K562 (cell line): ENCODE data around the gene ROBO1. TPM values are rescaled to one million over a fixed set of nuclear protein-coding genes. Genes with fewer than 3 reads are reported as not detected.

Experiments
- ATAC-seq: fragments of 200-7000 bp; cut with Tn5 transposase; 3 replicates; pipeline ENCODE4 v1.9.1; 2020; ENCODE audit warnings: moderate library complexity
- BruUV-seq: library from RNA; stranded (reverse); fragments of 400-500 nt; replicated peaks from 2 replicates; lab custom pipeline; 2021; lab: Mats Ljungman, UMichigan
- CTCF ChIA-PET: fragments of 300-600 bp; formaldehyde crosslinking; extraction: SDS; loops from one replicate; lab custom pipeline; 2021; ENCODE audit warnings: low intra/inter-chr PET ratio; lab: Yijun Ruan, JAX
- POLR2A ChIA-PET: fragments of 300-600, 350-650 bp; sonication (Branson Sonifier 250); formaldehyde crosslinking; extraction: SDS; loops from one replicate; lab custom pipeline; 2021; ENCODE audit warnings: antibody characterized with exemption, inconsistent platforms; lab: Yijun Ruan, JAX
- DNase-seq, 4 experiments: peaks; one replicate each; pipeline versions ENCODE4 v3.0.0 to v3.0.0-alpha.2; 2011 to 2018; ENCODE audit warnings: low spot score in 3 of 4, mixed read lengths in 3 of 4; ENCODE audit errors: extremely low read depth in 1 of 4
- FAIRE-seq: peaks from 2 replicates; lab custom pipeline; 2011; peaks lifted over from hg19 to GRCh38; lab: Jason Lieb, UNC
- H2AFZ ChIP-seq: 2 replicates; pipeline ENCODE4 v1.6.0; 2011; ENCODE audit warnings: low read depth, low read length, control low read depth, inconsistent platforms
- H3K27ac ChIP-seq: fragments of 200-600 bp; 3 replicates; pipeline ENCODE4 v1.8.0; 2011; ENCODE audit warnings: low read depth, mild to moderate bottlenecking, control low read depth, inconsistent platforms, low read length, moderate library complexity, mixed read lengths; ENCODE audit errors: extremely low read depth
- H3K27me3 ChIP-seq, 2 experiments: fragments of 300-600 bp in 1 of 2; 2 replicates in 1 of 2; 3 replicates in 1 of 2; pipeline versions ENCODE4 v1.6.0 to v1.8.0; 2011; ENCODE audit warnings: inconsistent platforms in 2 of 2, low read length in 2 of 2, mild to moderate bottlenecking in 1 of 2, mixed read lengths in 1 of 2, moderate library complexity in 1 of 2; ENCODE audit not compliant: control insufficient read depth in 2 of 2, insufficient read depth in 2 of 2
- H3K36me3 ChIP-seq: fragments of 300-600 bp; 3 replicates; pipeline ENCODE4 v1.8.0; 2011; ENCODE audit warnings: mild to moderate bottlenecking, low read length, inconsistent platforms; ENCODE audit not compliant: control insufficient read depth, insufficient read depth
- H3K4me1 ChIP-seq, 2 experiments: fragments of 200-600 bp in 1 of 2; replicated peaks in 1 of 2; 2 replicates in 1 of 2; 3 replicates in 1 of 2; pipeline versions ENCODE4 v1.5.1 to v1.8.0; 2011; ENCODE audit warnings: inconsistent platforms in 2 of 2, low read length in 2 of 2, mild to moderate bottlenecking in 1 of 2, mixed read lengths in 1 of 2, moderate library complexity in 1 of 2; ENCODE audit not compliant: control insufficient read depth in 2 of 2, insufficient read depth in 2 of 2
- H3K4me2 ChIP-seq: 2 replicates; pipeline ENCODE4 v1.6.1; 2011; ENCODE audit warnings: low read length, control low read depth, inconsistent platforms, mixed read lengths; ENCODE audit not compliant: insufficient read depth
- H3K4me3 ChIP-seq: fragments of 200-600 bp; sonication (generic), shearing (Covaris generic); 2 replicates; pipeline ENCODE4 v1.5.1; 2016; ENCODE audit warnings: control low read depth, inconsistent platforms
- H3K79me2 ChIP-seq: fragments of 200-600 bp; 3 replicates; pipeline ENCODE4 v1.8.0; 2011; ENCODE audit warnings: low read length, inconsistent platforms; ENCODE audit not compliant: control insufficient read depth, insufficient read depth
- H3K9ac ChIP-seq, 2 experiments: 2 replicates each; pipeline versions ENCODE4 v1.6.0 to v1.6.1; 2011; ENCODE audit warnings: low read depth in 2 of 2, low read length in 2 of 2, control low read depth in 1 of 2, inconsistent platforms in 1 of 2, mild to moderate bottlenecking in 1 of 2, mixed read lengths in 1 of 2; ENCODE audit not compliant: insufficient read depth in 1 of 2
- H3K9me1 ChIP-seq: one replicate; pipeline ENCODE4 v1.6.0; 2011; ENCODE audit warnings: inconsistent platforms, mild to moderate bottlenecking, low read length, moderate library complexity; ENCODE audit not compliant: control insufficient read depth, insufficient read depth
- H3K9me3 ChIP-seq: replicated peaks from 2 replicates; pipeline ENCODE4 v1.5.1; 2011; ENCODE audit warnings: low read depth, low read length, inconsistent platforms; ENCODE audit not compliant: control insufficient read depth, insufficient read depth
- H4K20me1 ChIP-seq: replicated peaks from 2 replicates; pipeline ENCODE4 v1.6.1; 2011; ENCODE audit warnings: low read length, inconsistent platforms, mixed read lengths; ENCODE audit not compliant: control insufficient read depth, insufficient read depth
- ELF2 ChIP-seq: fragments of 250-450 bp; sonication (Bioruptor Pico); IDR thresholded peaks from 2 replicates; pipeline ENCODE4 v1.5.0; 2021; ENCODE audit warnings: mild to moderate bottlenecking
- ETV5 ChIP-seq: sonication (generic); formaldehyde crosslinking; IDR thresholded peaks from 2 replicates; pipeline ENCODE4 v1.4.0; 2020; ENCODE audit warnings: low read depth, mild to moderate bottlenecking, missing genetic modification reagents
- FOXJ2 ChIP-seq: fragments of 200-800 bp; sonication (Bioruptor generic); IDR thresholded peaks from 2 replicates; pipeline ENCODE4 v1.6.1; 2016; ENCODE audit warnings: missing genetic modification characterization, missing compliant biosample characterization
- HEY1 ChIP-seq: fragments of 250-450 bp; sonication (Bioruptor Pico); IDR thresholded peaks from 2 replicates; pipeline ENCODE4 v1.5.0; 2020; ENCODE audit warnings: mild to moderate bottlenecking, moderate library complexity, borderline replicate concordance
- LARP7 ChIP-seq: fragments of 450-650 bp; IDR thresholded peaks from 2 replicates; pipeline ENCODE4 v1.6.1; 2016
- RBM15 ChIP-seq: fragments of 200-400 bp; formaldehyde crosslinking; IDR thresholded peaks from 2 replicates; pipeline ENCODE4 v1.6.1; 2018; ENCODE audit warnings: mild to moderate bottlenecking, low read length, moderate library complexity; ENCODE audit not compliant: insufficient read depth
- ZNF174 ChIP-seq: fragments of 250-450 bp; sonication (Bioruptor Pico); IDR thresholded peaks from 2 replicates; pipeline ENCODE4 v1.4.0; 2020; ENCODE audit warnings: mild to moderate bottlenecking
- ZNF3 ChIP-seq: fragments of 250-450 bp; sonication (Bioruptor Pico); IDR thresholded peaks from 2 replicates; pipeline ENCODE4 v1.5.0; 2021; ENCODE audit warnings: mild to moderate bottlenecking, moderate library complexity
- ZNF408 ChIP-seq: fragments of 250-450 bp; sonication (Bioruptor Pico); IDR thresholded peaks from 2 replicates; pipeline ENCODE4 v1.4.0; 2020; ENCODE audit warnings: low read depth, mild to moderate bottlenecking, moderate library complexity
- ZNF699 ChIP-seq: fragments of 250-450 bp; sonication (Bioruptor Pico); IDR thresholded peaks from 2 replicates; pipeline ENCODE4 v1.8.0; 2021; ENCODE audit warnings: mild to moderate bottlenecking, moderate library complexity; ENCODE audit not compliant: insufficient replicate concordance
- ZSCAN32 ChIP-seq: fragments of 450-650 bp; formaldehyde crosslinking; IDR thresholded peaks from 2 replicates; pipeline ENCODE4 v1.4.0; 2020; ENCODE audit warnings: mild to moderate bottlenecking, moderate library complexity
- WGBS: fragments of 100-300 bp; shearing (Covaris generic); methylation state at CpG from one replicate; pipeline ENCODE4 v1.1.6; 2016; ENCODE audit warnings: low coverage, mixed read lengths; ENCODE audit not compliant: insufficient coverage; ENCODE audit errors: missing lambda C conversion rate; 5-methylcytosine and 5-hydroxymethylcytosine counted together
- in situ Hi-C: fragments of 300-500 bp; cut with MboI; formaldehyde crosslinking; loops from 4 replicates; pipeline ENCODE4 v1.15.0; 2018; ENCODE audit warnings: inconsistent platforms, mixed read lengths
- intact Hi-C: fragments of 100-400 bp; cut with micrococcal nuclease; formaldehyde crosslinking; loops from 2 replicates; pipeline ENCODE4 v1.14.2; 2022
- polyA plus RNA-seq, 8 experiments: library from polyadenylated mRNA; depleted of rRNA in 4 of 8; stranded (reverse) in 5 of 8; unstranded in 3 of 8; fragments of >200 nt; fragmentation: Nextera tagmentation in 2 of 8; fragmentation: Illumina TruSeq in 1 of 8; extraction: Ambion mirVana in 2 of 8; extraction: Trizol in 1 of 8; gene quantifications; 2 replicates each; pipeline versions ENCODE4 v1.2.1 to v1.2.3, GENCODE V29; 2011 to 2014; ENCODE audit warnings: inconsistent platforms in 1 of 8, missing spikeins in 1 of 8
- total RNA-seq, 7 experiments: library from RNA; depleted of rRNA in 6 of 7; stranded (reverse); fragments of >200 nt in 6 of 7; fragmentation: Illumina TruSeq in 2 of 7; extraction: Trizol in 2 of 7; gene quantifications; 2 replicates each; pipeline versions ENCODE4 v1.2.1 to v1.2.3, GENCODE V29; 2011 to 2021; ENCODE audit warnings: low replicate concordance in 1 of 7
- TF ChIP-seq, protein P1 (sequence below), 2 experiments: fragments of 450-650 bp; IDR thresholded peaks; 2 replicates each; pipeline ENCODE4 v1.6.1; 2016
- TF ChIP-seq, protein P2 (sequence below): fragments of 450-650 bp; formaldehyde crosslinking; IDR thresholded peaks from 2 replicates; pipeline ENCODE4 v1.4.0; 2022; ENCODE audit warnings: mild to moderate bottlenecking, moderate library complexity
- TF ChIP-seq, protein P3 (sequence below): sonication (generic); formaldehyde crosslinking; IDR thresholded peaks from 2 replicates; pipeline ENCODE4 v1.8.1; 2022; ENCODE audit warnings: missing genetic modification reagents
- TF ChIP-seq, protein P4 (sequence below): fragments of 250-450 bp; sonication (Bioruptor Pico); IDR thresholded peaks from 2 replicates; pipeline ENCODE4 v1.4.0; 2020; ENCODE audit warnings: mild to moderate bottlenecking, moderate library complexity

ROBO1 gene
- total and polyA plus RNA-seq, 9 of the 15 experiments (the other 6 are each of a cell fraction or from before 2014, with no cell fraction given): 0.01 to 0.53 (median 0.17) TPM; not detected in 5

DNA sequence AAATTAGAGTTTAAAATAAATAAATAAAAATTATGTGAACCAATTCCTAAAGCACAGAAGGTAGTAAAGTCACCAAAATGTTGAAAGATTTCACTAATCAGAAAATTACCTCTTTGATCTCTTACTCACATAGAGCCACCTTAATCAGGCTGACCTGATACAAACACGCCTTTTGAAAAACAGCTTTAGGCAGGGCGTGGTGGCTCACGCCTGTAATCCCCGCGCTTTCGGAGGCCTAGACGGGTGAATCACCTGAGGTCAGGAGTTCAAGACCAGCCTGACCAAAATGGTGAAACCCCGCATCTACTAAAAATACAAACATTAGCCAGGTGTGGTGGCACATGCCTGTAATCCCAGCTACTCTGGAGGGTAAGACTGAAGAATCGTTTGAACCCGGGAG is 1197.3 kb downstream of the ROBO1 start (continued):
- TF ChIP-seq, protein P1, sequence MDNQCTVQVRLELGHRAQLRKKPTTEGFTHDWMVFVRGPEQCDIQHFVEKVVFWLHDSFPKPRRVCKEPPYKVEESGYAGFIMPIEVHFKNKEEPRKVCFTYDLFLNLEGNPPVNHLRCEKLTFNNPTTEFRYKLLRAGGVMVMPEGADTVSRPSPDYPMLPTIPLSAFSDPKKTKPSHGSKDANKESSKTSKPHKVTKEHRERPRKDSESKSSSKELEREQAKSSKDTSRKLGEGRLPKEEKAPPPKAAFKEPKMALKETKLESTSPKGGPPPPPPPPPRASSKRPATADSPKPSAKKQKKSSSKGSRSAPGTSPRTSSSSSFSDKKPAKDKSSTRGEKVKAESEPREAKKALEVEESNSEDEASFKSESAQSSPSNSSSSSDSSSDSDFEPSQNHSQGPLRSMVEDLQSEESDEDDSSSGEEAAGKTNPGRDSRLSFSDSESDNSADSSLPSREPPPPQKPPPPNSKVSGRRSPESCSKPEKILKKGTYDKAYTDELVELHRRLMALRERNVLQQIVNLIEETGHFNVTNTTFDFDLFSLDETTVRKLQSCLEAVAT (IDR thresholded peaks at IDR 0.05): no peak
- TF ChIP-seq LARP7 (no peak), ZNF699 (CRISPR knock-in tag) (no peak), ZNF408 (CRISPR knock-in tag) (no peak), ZSCAN32 (no peak)
- TF ChIP-seq, protein P2, sequence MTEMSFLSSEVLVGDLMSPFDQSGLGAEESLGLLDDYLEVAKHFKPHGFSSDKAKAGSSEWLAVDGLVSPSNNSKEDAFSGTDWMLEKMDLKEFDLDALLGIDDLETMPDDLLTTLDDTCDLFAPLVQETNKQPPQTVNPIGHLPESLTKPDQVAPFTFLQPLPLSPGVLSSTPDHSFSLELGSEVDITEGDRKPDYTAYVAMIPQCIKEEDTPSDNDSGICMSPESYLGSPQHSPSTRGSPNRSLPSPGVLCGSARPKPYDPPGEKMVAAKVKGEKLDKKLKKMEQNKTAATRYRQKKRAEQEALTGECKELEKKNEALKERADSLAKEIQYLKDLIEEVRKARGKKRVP (CRISPR knock-in tag): no peak

DNA sequence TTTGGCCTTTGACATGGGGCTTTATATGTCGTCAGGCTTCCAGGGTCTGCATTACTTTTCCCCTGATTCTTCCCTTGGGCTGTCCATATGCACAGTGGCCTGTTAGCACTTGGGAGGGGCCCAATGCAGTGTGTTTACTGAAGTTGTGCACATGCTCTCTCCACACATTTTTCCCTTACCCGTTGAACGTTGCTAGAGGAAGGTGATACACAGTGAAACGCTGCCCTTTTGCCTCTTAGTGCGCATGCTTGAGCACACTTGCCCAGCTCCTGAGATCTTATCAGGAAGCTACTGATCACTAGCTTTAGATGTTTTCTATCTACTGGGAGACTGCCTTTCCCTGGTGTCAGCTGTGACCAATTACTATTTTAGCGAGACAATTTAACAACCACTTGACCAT is 1198.0 kb downstream of the ROBO1 start:
- ATAC-seq (no peak), DNase-seq (no peak), FAIRE-seq (no peak)
- no peak overlapping the region for H2AFZ ChIP-seq
- no TSS peak for BruUV-seq
- POLR2A ChIA-PET: interaction anchor here (0.8 kb wide), 1 partner anchor 282 kb away, joined by 3 read pairs; no protein-coding TSS in a partner anchor
- 2% methylated on average over 6 of the region's 6 CpGs for WGBS
- no peaks in the 10 kb centered on the region for H3K27me3 ChIP-seq
- H4K20me1 ChIP-seq: no peaks in the 10 kb centered on the region
- H3K4me2 ChIP-seq: no peak overlapping the region
- intact Hi-C loops (no loop called here), in situ Hi-C loops (no loop called here)
- H3K9ac ChIP-seq: no peak overlapping the region
- H3K79me2 ChIP-seq: no peaks in the 10 kb centered on the region
- H3K9me3 ChIP-seq: no peaks in the 10 kb centered on the region
- CTCF ChIA-PET: no interaction called here
- H3K36me3 ChIP-seq: no peaks in the 10 kb centered on the region
- H3K27ac ChIP-seq: no peak overlapping the region
- H3K4me3 ChIP-seq: no peak overlapping the region
- no peaks in the 10 kb centered on the region for H3K9me1 ChIP-seq
- H3K4me1 ChIP-seq: no peaks in the 10 kb centered on the region
- TF ChIP-seq ETV5 (CRISPR knock-in tag) (no peak), ELF2 (no peak), HEY1 (CRISPR knock-in tag) (no peak), ZNF3 (no peak), FOXJ2 (tag) (no peak), RBM15 (no peak), ZNF174 (CRISPR knock-in tag) (no peak)
- TF ChIP-seq, protein P3, sequence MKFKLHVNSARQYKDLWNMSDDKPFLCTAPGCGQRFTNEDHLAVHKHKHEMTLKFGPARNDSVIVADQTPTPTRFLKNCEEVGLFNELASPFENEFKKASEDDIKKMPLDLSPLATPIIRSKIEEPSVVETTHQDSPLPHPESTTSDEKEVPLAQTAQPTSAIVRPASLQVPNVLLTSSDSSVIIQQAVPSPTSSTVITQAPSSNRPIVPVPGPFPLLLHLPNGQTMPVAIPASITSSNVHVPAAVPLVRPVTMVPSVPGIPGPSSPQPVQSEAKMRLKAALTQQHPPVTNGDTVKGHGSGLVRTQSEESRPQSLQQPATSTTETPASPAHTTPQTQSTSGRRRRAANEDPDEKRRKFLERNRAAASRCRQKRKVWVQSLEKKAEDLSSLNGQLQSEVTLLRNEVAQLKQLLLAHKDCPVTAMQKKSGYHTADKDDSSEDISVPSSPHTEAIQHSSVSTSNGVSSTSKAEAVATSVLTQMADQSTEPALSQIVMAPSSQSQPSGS (CRISPR knock-in tag): no peak
- TF ChIP-seq, protein P4, sequence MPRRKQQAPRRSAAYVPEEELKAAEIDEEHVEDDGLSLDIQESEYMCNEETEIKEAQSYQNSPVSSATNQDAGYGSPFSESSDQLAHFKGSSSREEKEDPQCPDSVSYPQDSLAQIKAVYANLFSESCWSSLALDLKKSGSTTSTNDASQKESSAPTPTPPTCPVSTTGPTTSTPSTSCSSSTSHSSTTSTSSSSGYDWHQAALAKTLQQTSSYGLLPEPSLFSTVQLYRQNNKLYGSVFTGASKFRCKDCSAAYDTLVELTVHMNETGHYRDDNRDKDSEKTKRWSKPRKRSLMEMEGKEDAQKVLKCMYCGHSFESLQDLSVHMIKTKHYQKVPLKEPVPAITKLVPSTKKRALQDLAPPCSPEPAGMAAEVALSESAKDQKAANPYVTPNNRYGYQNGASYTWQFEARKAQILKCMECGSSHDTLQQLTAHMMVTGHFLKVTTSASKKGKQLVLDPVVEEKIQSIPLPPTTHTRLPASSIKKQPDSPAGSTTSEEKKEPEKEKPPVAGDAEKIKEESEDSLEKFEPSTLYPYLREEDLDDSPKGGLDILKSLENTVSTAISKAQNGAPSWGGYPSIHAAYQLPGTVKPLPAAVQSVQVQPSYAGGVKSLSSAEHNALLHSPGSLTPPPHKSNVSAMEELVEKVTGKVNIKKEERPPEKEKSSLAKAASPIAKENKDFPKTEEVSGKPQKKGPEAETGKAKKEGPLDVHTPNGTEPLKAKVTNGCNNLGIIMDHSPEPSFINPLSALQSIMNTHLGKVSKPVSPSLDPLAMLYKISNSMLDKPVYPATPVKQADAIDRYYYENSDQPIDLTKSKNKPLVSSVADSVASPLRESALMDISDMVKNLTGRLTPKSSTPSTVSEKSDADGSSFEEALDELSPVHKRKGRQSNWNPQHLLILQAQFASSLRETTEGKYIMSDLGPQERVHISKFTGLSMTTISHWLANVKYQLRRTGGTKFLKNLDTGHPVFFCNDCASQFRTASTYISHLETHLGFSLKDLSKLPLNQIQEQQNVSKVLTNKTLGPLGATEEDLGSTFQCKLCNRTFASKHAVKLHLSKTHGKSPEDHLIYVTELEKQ (CRISPR knock-in tag): no peak
